SHP77 (cell line): ENCODE measurements around the gene NDUFS6.
"Not testable (repeated sequence)": the region's sequence is repeated elsewhere in the genome, so short reads cannot be mapped to it uniquely, and the experiment has no call there.

ENCODE experiments used
- DNase-seq, 2 experiments: peaks; one replicate each; lab custom pipeline; 2025; lab: John Stamatoyannopoulos, UW

NDUFS6 gene

GRCh38 chr5:1815881-1816292 lies 14.7 kb downstream of the NDUFS6 start:
- no peak for DNase-seq

- not testable (repeated sequence) for DNase-seq
Observed at GRCh38 chr5:1816495-1817089, 15.4 kb downstream of the NDUFS6 start.

GRCh38 chr5:1817261-1818043 lies 16.2 kb downstream of the NDUFS6 start:
- no peak for DNase-seq

GRCh38 chr5:1818784-1819183 lies 17.6 kb downstream of the NDUFS6 start:
- no peak for DNase-seq

- DNase-seq, result no peak
Observed at GRCh38 chr5:1819458-1819857, 18.3 kb downstream of the NDUFS6 start.

GRCh38 chr5:1820381-1820780 lies 19.2 kb downstream of the NDUFS6 start:
- no peak for DNase-seq

GRCh38 chr5:1820926-1821325 lies 19.7 kb downstream of the NDUFS6 start:
- no peak for DNase-seq

GRCh38 chr5:1821862-1822261 lies 20.7 kb downstream of the NDUFS6 start:
- no peak for DNase-seq

- no peak for DNase-seq
Observed at GRCh38 chr5:1823381-1824034, 22.3 kb downstream of the NDUFS6 start.

- no peak for DNase-seq
Observed at GRCh38 chr5:1824109-1824821, 23.1 kb downstream of the NDUFS6 start.

GRCh38 chr5:1824903-1825841 lies 24.0 kb downstream of the NDUFS6 start:
- no peak for DNase-seq

GRCh38 chr5:1826235-1826980 lies 25.2 kb downstream of the NDUFS6 start:
- no peak for DNase-seq

GRCh38 chr5:1827025-1827885 lies 26.0 kb downstream of the NDUFS6 start:
- no peak for DNase-seq

GRCh38 chr5:1827886-1828397 lies 26.7 kb downstream of the NDUFS6 start:
- no peak for DNase-seq

- no peak for DNase-seq
Observed at GRCh38 chr5:1830571-1831228, 29.5 kb downstream of the NDUFS6 start.

- no peak for DNase-seq
Observed at GRCh38 chr5:1831257-1831656, 30.1 kb downstream of the NDUFS6 start.

GRCh38 chr5:1831677-1832313 lies 30.6 kb downstream of the NDUFS6 start:
- no peak for DNase-seq

GRCh38 chr5:1832511-1833250 lies 31.5 kb downstream of the NDUFS6 start:
- DNase-seq, result no peak
